Fibroblast of villous mesenchyme (primary cell): ENCODE data around the gene IPO4. TPM values are rescaled to one million over a fixed set of nuclear protein-coding genes. Genes with fewer than 3 reads are reported as not detected.

ENCODE experiments used
- DNase-seq: peaks from one replicate; pipeline ENCODE4 v3.0.0-alpha.2; 2010; ENCODE audit warnings: low read depth
- H3K4me3 ChIP-seq: 2 replicates; pipeline ENCODE4 v1.5.1; 2011; ENCODE audit warnings: low read depth, mild to moderate bottlenecking, low read length
- CTCF ChIP-seq: IDR thresholded peaks from 2 replicates; pipeline ENCODE4 v1.5.1; 2012; ENCODE audit warnings: low read depth, mild to moderate bottlenecking, low read length; ENCODE audit not compliant: insufficient read depth
- small RNA-seq: library from RNA; depleted of rRNA; stranded (forward); fragments of <200 nt; gene quantifications from one replicate; pipeline ENCODE3, GENCODE V24; 2012
- total RNA-seq: library from RNA; depleted of rRNA; stranded (reverse); fragments of >200 nt; gene quantifications from 2 replicates; pipeline ENCODE4 v1.2.3, GENCODE V29; 2012

Gene IPO4
- total RNA-seq, 1 donor = 41.9 TPM

- no peak for TF ChIP-seq CTCF
- DNase-seq = no peak
- H3K4me3 ChIP-seq = no peak within 1 kb of the TSS
These were observed 58.3 kb downstream of the IPO4 start, which contains the start of gene FITM1 for GRCh38 chr14:24130380-24130716. FITM1 (plus strand) TSS chr14:24130659; CDS start chr14:24131564, 905 bp downstream.

Small RNAs within 50 kb of the gene (small RNA-seq; reads per million reads assigned to genes)
- gene AL136295.4 = not detected
- gene CHMP4A = not detected
- gene IPO4 = 0.28 reads per million
- gene IRF9 = not detected
- gene MDP1 = not detected
- not detected for gene RNA5SP383

Other genes starting within 250 kb of the IPO4 start
- gene DHRS4, start 235.0 kb downstream of the IPO4 start, total RNA-seq = 38.3 and 39.7 TPM in 2 replicates
- 11.7 and 13.2 TPM in 2 replicates for gene DHRS4L2, start 199.9 kb downstream of the IPO4 start, total RNA-seq
- not detected in 2 replicates for gene CARMIL3, start 136.8 kb downstream of the IPO4 start, total RNA-seq
- not detected in 2 replicates for gene CPNE6, start 117.3 kb downstream of the IPO4 start, total RNA-seq
- 13.0 and 33.2 TPM in 2 replicates for gene PCK2, start 94.5 kb downstream of the IPO4 start, total RNA-seq
- gene DCAF11, start 74.0 kb downstream of the IPO4 start, total RNA-seq = 45.1 and 47.9 TPM in 2 replicates
- gene NRL, start 73.9 kb downstream of the IPO4 start, total RNA-seq = 0.86 and 1.3 TPM in 2 replicates
- not detected in 2 replicates for gene FITM1, start 58.2 kb downstream of the IPO4 start, total RNA-seq
- 95.7 and 147 TPM in 2 replicates for gene PSME1, start 52.6 kb downstream of the IPO4 start, total RNA-seq
- 9.9 and 17.4 TPM in 2 replicates for gene EMC9, start 47.2 kb downstream of the IPO4 start, total RNA-seq
- 141 and 151 TPM in 2 replicates for gene PSME2, start 42.2 kb downstream of the IPO4 start, total RNA-seq
- gene RNF31, start 41.3 kb downstream of the IPO4 start, total RNA-seq = 37.4 and 38.0 TPM in 2 replicates
- 67.6 and 96.7 TPM in 2 replicates for gene IRF9, start 27.6 kb downstream of the IPO4 start, total RNA-seq
- 4.2 and 4.7 TPM in 2 replicates for gene REC8, start 16.7 kb downstream of the IPO4 start, total RNA-seq
- gene TM9SF1, start 6.6 kb upstream of the IPO4 start, total RNA-seq = 64.4 and 96.3 TPM in 2 replicates
- under 0.01 and 0.32 TPM in 2 replicates for gene TSSK4, start 16.9 kb upstream of the IPO4 start, total RNA-seq
- gene CHMP4A, start 24.7 kb upstream of the IPO4 start, total RNA-seq = 13.8 and 15.8 TPM in 2 replicates
- 8.6 and 15.5 TPM in 2 replicates for gene MDP1, start 27.2 kb upstream of the IPO4 start, total RNA-seq
- gene NEDD8, start 43.6 kb upstream of the IPO4 start, total RNA-seq = 114 and 128 TPM in 2 replicates
- 76.7 and 87.7 TPM in 2 replicates for gene GMPR2, start 44.1 kb upstream of the IPO4 start, total RNA-seq
- 43.2 and 60.9 TPM in 2 replicates for gene TINF2, start 53.8 kb upstream of the IPO4 start, total RNA-seq
- 0.64 and 2.2 TPM in 2 replicates for gene TGM1, start 74.4 kb upstream of the IPO4 start, total RNA-seq
- gene RABGGTA, start 82.8 kb upstream of the IPO4 start, total RNA-seq = 25.8 and 28.1 TPM in 2 replicates
- gene DHRS1, start 111.0 kb upstream of the IPO4 start, total RNA-seq = 8.7 and 13.8 TPM in 2 replicates
- 24.5 and 29.4 TPM in 2 replicates for gene NOP9, start 111.0 kb upstream of the IPO4 start, total RNA-seq
- 1.3 and 3.0 TPM in 2 replicates for gene CIDEB, start 119.2 kb upstream of the IPO4 start, total RNA-seq
- 3.9 and 6.8 TPM in 2 replicates for gene LTB4R2, start 121.3 kb upstream of the IPO4 start, total RNA-seq
- gene LTB4R, start 122.7 kb upstream of the IPO4 start, total RNA-seq = 1.3 and 1.6 TPM in 2 replicates
- gene ADCY4, start 146.3 kb upstream of the IPO4 start, total RNA-seq = 4.2 and 18.1 TPM in 2 replicates
- gene RIPK3, start 151.2 kb upstream of the IPO4 start, total RNA-seq = 0.32 and 3.9 TPM in 2 replicates
- 56.4 and 68.2 TPM in 2 replicates for gene NFATC4, start 179.4 kb upstream of the IPO4 start, total RNA-seq
- 11.6 and 15.5 TPM in 2 replicates for gene NYNRIN, start 210.2 kb upstream of the IPO4 start, total RNA-seq
- gene CBLN3, start 240.9 kb upstream of the IPO4 start, total RNA-seq = 1.7 and 2.3 TPM in 2 replicates
- 43.2 and 47.4 TPM in 2 replicates for gene KHNYN, start 241.1 kb upstream of the IPO4 start, total RNA-seq